ENCODE data around the gene ZFAND3. TPM values are rescaled to one million over a fixed set of nuclear protein-coding genes. Genes with fewer than 3 reads are reported as not detected.

Gene ZFAND3
- total and polyA plus RNA-seq, 2 donors (not counting 1 experiment from before 2014, with no cell fraction given), result 13.5 to 58.3 TPM

DNA sequence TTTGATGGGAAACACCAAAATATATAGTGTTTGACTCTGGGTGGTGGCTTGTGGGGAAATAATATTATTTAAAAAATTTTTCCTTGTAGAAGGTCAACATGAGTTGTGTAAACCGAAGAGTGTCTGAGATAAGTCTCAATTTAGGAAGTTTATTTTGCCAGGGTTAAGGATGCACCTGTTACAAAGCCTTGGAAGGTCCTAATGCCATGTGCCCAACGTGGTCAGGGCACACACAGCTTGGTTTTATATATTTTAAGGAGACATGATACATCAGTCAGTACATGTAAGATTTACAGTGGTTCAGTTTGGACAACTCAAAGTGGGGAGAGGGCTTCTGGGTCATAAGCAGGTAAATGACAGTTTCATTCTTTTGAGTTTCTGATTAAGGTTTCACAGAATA, 162.1 kb downstream of the ZFAND3 start:
- H3K4me3 Mint-ChIP-seq, result peak overlapping the region; percentile 33
- CTCF ChIA-PET, result no interaction called here
- 42% methylated on average over 2 of the region's 2 CpGs for WGBS (ENCODE audit: insufficient coverage)

GRCh38 chr6:37982317-37982716, 162.8 kb downstream of the ZFAND3 start:
- TF ChIP-seq EZH2 (IDR thresholded peaks at IDR 0.05; ENCODE audit: borderline replicate concordance, insufficient read depth, low read depth, low read length, poor library complexity, severe bottlenecking), result no peak
- TF ChIP-seq CTCF (IDR thresholded peaks at IDR 0.05), result no peak
- no peak overlapping the region for H2AFZ ChIP-seq (ENCODE audit: insufficient read depth, low read depth, low read length, poor library complexity, severe bottlenecking)
- H3K27ac ChIP-seq (ENCODE audit: low read length in 2 of 2), result no peak overlapping the region
- Mint-ChIP-seq H3K27me3 (no peaks in the 10 kb centered on the region), H3K4me3 (no peak overlapping the region), H3K27ac (no peak overlapping the region), H3K9me3 (ENCODE audit: insufficient read depth) (no peaks in the 10 kb centered on the region), H3K4me1 (peaks cover 73% of the 10 kb centered on the region)
- CTCF ChIA-PET, result interaction anchor here (1.2 kb wide), 1 partner anchor 10 kb away, joined by 4 read pairs; no protein-coding TSS in a partner anchor
- POLR2A ChIA-PET, result no interaction called here
- H3K27me3 ChIP-seq (replicated peaks in 1 of 4; ENCODE audit: control extremely low read depth in 1 of 4, control insufficient read depth in 3 of 4, insufficient read depth in 4 of 4, low read length in 3 of 4), result no peaks in the 10 kb centered on the region
- peaks cover 66% of the 10 kb centered on the region for H4K20me1 ChIP-seq (ENCODE audit: control insufficient read depth, insufficient read depth, low read length, poor library complexity, severe bottlenecking)
- no peaks in the 10 kb centered on the region for H3K36me3 ChIP-seq (replicated peaks in 1 of 2; ENCODE audit: control extremely low read depth in 1 of 2, control insufficient read depth in 1 of 2, extremely low read depth in 1 of 2, insufficient read depth in 2 of 2, low read length in 1 of 2)
- peak; percentile 83 for ATAC-seq (ENCODE audit: low read depth)
- H3K9ac ChIP-seq (ENCODE audit: low read length), result no peak overlapping the region
- DNase-seq, result peak; percentile 54
- no CpG with 5 or more reads among the region's 3 CpGs for WGBS (ENCODE audit: insufficient coverage)
- peaks cover 21 to 30% of the 10 kb centered on the region in 2 donors for H3K4me1 ChIP-seq (ENCODE audit: control insufficient read depth in 2 of 2, insufficient read depth in 2 of 2, low read length in 2 of 2)
- intact Hi-C loops (cut with micrococcal nuclease), result loop anchor here (10.0 kb wide), 1 partner anchor 158 kb away; no protein-coding TSS in a partner anchor
- H3K9me3 ChIP-seq (ENCODE audit: control extremely low read depth in 1 of 3, control insufficient read depth in 2 of 3, insufficient read depth in 1 of 3, low read length in 2 of 3), result peaks cover 0 to 2% (median 0%) of the 10 kb centered on the region in 3 donors
- H3K4me3 ChIP-seq (ENCODE audit: control extremely low read depth in 1 of 5, extremely low read depth in 1 of 5, insufficient read depth in 1 of 5, low read depth in 2 of 5, low read length in 4 of 5), result no peak overlapping the region
- H3K4me2 ChIP-seq (replicated peaks; ENCODE audit: low read depth, low read length, poor library complexity, severe bottlenecking), result no peak overlapping the region
- H3K79me2 ChIP-seq (ENCODE audit: control insufficient read depth, insufficient read depth, low read length), result peaks cover 89% of the 10 kb centered on the region

More for the DNA sequence above, 162.1 kb downstream of the ZFAND3 start:
- TF ChIP-seq EZH2 (IDR thresholded peaks at IDR 0.05; ENCODE audit: borderline replicate concordance, insufficient read depth, low read depth, low read length, poor library complexity, severe bottlenecking), result no peak
- no peak for TF ChIP-seq CTCF (IDR thresholded peaks at IDR 0.05)
- no peak overlapping the region for H3K4me3 ChIP-seq (ENCODE audit: control extremely low read depth in 1 of 5, extremely low read depth in 1 of 5, insufficient read depth in 1 of 5, low read depth in 2 of 5, low read length in 4 of 5)
- H3K9me3 ChIP-seq (ENCODE audit: control extremely low read depth in 1 of 3, control insufficient read depth in 2 of 3, insufficient read depth in 1 of 3, low read length in 2 of 3), result peaks cover 0 to 7% (median 3%) of the 10 kb centered on the region in 3 donors
- POLR2A ChIA-PET, result no interaction called here
- H3K27me3 Mint-ChIP-seq, result no peaks in the 10 kb centered on the region
- peaks cover 21 to 30% of the 10 kb centered on the region in 2 donors for H3K4me1 ChIP-seq (ENCODE audit: control insufficient read depth in 2 of 2, insufficient read depth in 2 of 2, low read length in 2 of 2)
- no peak for DNase-seq
- H3K9me3 Mint-ChIP-seq (ENCODE audit: insufficient read depth), result no peaks in the 10 kb centered on the region
- no peaks in the 10 kb centered on the region for H3K27me3 ChIP-seq (replicated peaks in 1 of 4; ENCODE audit: control extremely low read depth in 1 of 4, control insufficient read depth in 3 of 4, insufficient read depth in 4 of 4, low read length in 3 of 4)
- no peak for ATAC-seq (ENCODE audit: low read depth)
- peaks cover 65% of the 10 kb centered on the region for H4K20me1 ChIP-seq (ENCODE audit: control insufficient read depth, insufficient read depth, low read length, poor library complexity, severe bottlenecking)
- H3K4me2 ChIP-seq (replicated peaks; ENCODE audit: low read depth, low read length, poor library complexity, severe bottlenecking), result no peak overlapping the region
- peaks cover 94% of the 10 kb centered on the region for H3K79me2 ChIP-seq (ENCODE audit: control insufficient read depth, insufficient read depth, low read length)
- no peak overlapping the region for H3K9ac ChIP-seq (ENCODE audit: low read length)
- H3K27ac Mint-ChIP-seq, result peak overlapping the region; percentile 5
- H3K4me1 Mint-ChIP-seq, result peaks cover 70% of the 10 kb centered on the region
- no peak overlapping the region for H3K27ac ChIP-seq (ENCODE audit: low read length in 2 of 2)
- no peaks in the 10 kb centered on the region for H3K36me3 ChIP-seq (replicated peaks in 1 of 2; ENCODE audit: control extremely low read depth in 1 of 2, control insufficient read depth in 1 of 2, extremely low read depth in 1 of 2, insufficient read depth in 2 of 2, low read length in 1 of 2)
- intact Hi-C loops (cut with micrococcal nuclease), result loop anchor here (10.0 kb wide), 1 partner anchor 157 kb away; no protein-coding TSS in a partner anchor
- no peak overlapping the region for H2AFZ ChIP-seq (ENCODE audit: insufficient read depth, low read depth, low read length, poor library complexity, severe bottlenecking)
